Gastrocnemius medialis (tissue), 4 donors: ENCODE data around the gene FBXL19. TPM values are rescaled to one million over a fixed set of nuclear protein-coding genes. Genes with fewer than 3 reads are reported as not detected.

ENCODE experiments used
- ATAC-seq, 2 donors: fragments of 150-250 bp; one replicate each; pipeline ENCODE4 v1.9.1; 2016
- DNase-seq, 2 donors: peaks; one replicate each; pipeline ENCODE4 v3.0.0-alpha.2; 2019
- H3K27ac ChIP-seq, 4 donors: fragments of 200-600 bp; sonication (generic); 1 replicate in 1 of 4; 2 replicates in 3 of 4; pipeline ENCODE4 v1.5.1; 2016 to 2018; ENCODE audit warnings: mild to moderate bottlenecking in 2 of 4, moderate library complexity in 1 of 4
- H3K27me3 ChIP-seq, 3 donors: fragments of 200-600 bp; sonication (generic) in 2 of 3; 1 replicate in 1 of 3; 2 replicates in 2 of 3; pipeline versions ENCODE4 v1.5.1 to v1.6.0; 2016 to 2019; ENCODE audit warnings: mild to moderate bottlenecking in 1 of 3, moderate library complexity in 1 of 3
- H3K36me3 ChIP-seq, 2 donors: fragments of 200-600 bp; sonication (generic) in 1 of 2; one replicate each; pipeline ENCODE4 v1.5.1; 2017 to 2018
- H3K4me1 ChIP-seq, 2 donors: fragments of 200-600 bp; sonication (generic) in 1 of 2; one replicate each; pipeline ENCODE4 v1.5.1; 2016 to 2017; ENCODE audit warnings: mild to moderate bottlenecking in 2 of 2
- H3K4me3 ChIP-seq, 4 donors: fragments of 200-600 bp; sonication (generic) in 3 of 4; 1 replicate in 1 of 4; 2 replicates in 3 of 4; pipeline ENCODE4 v1.5.1; 2016 to 2019; ENCODE audit warnings: mild to moderate bottlenecking in 2 of 4
- H3K9me3 ChIP-seq, 3 donors: fragments of 200-600 bp; sonication (generic) in 2 of 3; 1 replicate in 1 of 3; 2 replicates in 2 of 3; pipeline ENCODE4 v1.5.1; 2016 to 2019
- POLR2A ChIP-seq, 2 donors: fragments of 450-650 bp; IDR thresholded peaks; one replicate each; pipeline ENCODE4 v1.6.1; 2017; ENCODE audit warnings: antibody characterized with exemption in 2 of 2, mild to moderate bottlenecking in 2 of 2, moderate library complexity in 2 of 2
- in situ Hi-C, 4 donors: fragments of 200-750 bp; cut with MboI; loops; one replicate each; pipeline versions ENCODE4 v1.15.0 to v1.8.0; 2017; ENCODE audit warnings: low sequenced_read_pairs in 4 of 4
- intact Hi-C: fragments of 100-400 bp; cut with DNase I; formaldehyde crosslinking; loops from one replicate; pipeline ENCODE4 v1.15.1; 2023; ENCODE audit warnings: low total_unique reads
- total RNA-seq, 4 donors: library from RNA; depleted of rRNA; stranded (reverse); fragments of >200 nt; gene quantifications; one replicate each; pipeline versions ENCODE4 v1.1.0 to v1.2.3, GENCODE V29; 2016
- TF ChIP-seq, protein P1 (sequence below), 5 experiments: fragments of 450-650 bp in 3 of 5; fragments of 200-600 bp in 2 of 5; sonication (generic) in 2 of 5; IDR thresholded peaks in 4 of 5; conservative IDR thresholded peaks in 1 of 5; 1 replicate in 4 of 5; 2 replicates in 1 of 5; pipeline ENCODE4 v1.5.1; 2016 to 2019; ENCODE audit warnings: antibody characterized with exemption in 5 of 5, mild to moderate bottlenecking in 3 of 5, moderate library complexity in 3 of 5

FBXL19 gene
- total RNA-seq, 4 donors from 2014 or later = 3.4 to 7.9 (median 4.8) TPM

- no peak for ATAC-seq
- Histone ChIP-seq H3K27ac (peak overlapping the region; percentile 86 to 96 (median 87)), H3K27me3 (no peaks in the 10 kb centered on the region), H3K9me3 (no peaks in the 10 kb centered on the region), H3K4me3 (peak overlapping the region; percentile 84 to 97 (median 94)), H3K36me3 (peaks cover 0 to 5% of the 10 kb centered on the region in 2 donors), H3K4me1 (peaks cover 17 to 22% of the 10 kb centered on the region in 2 donors)
- in situ Hi-C loops = no loop called here
- DNase-seq = no peak
- intact Hi-C loops = loop anchor here (1.0 kb wide), 2 partner anchors 18 to 71 kb away; partner anchors contain the start of gene BCL7C
- TF ChIP-seq, protein P1, sequence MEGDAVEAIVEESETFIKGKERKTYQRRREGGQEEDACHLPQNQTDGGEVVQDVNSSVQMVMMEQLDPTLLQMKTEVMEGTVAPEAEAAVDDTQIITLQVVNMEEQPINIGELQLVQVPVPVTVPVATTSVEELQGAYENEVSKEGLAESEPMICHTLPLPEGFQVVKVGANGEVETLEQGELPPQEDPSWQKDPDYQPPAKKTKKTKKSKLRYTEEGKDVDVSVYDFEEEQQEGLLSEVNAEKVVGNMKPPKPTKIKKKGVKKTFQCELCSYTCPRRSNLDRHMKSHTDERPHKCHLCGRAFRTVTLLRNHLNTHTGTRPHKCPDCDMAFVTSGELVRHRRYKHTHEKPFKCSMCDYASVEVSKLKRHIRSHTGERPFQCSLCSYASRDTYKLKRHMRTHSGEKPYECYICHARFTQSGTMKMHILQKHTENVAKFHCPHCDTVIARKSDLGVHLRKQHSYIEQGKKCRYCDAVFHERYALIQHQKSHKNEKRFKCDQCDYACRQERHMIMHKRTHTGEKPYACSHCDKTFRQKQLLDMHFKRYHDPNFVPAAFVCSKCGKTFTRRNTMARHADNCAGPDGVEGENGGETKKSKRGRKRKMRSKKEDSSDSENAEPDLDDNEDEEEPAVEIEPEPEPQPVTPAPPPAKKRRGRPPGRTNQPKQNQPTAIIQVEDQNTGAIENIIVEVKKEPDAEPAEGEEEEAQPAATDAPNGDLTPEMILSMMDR (IDR thresholded peaks at IDR 0.05 in 4 of 5, conservative IDR thresholded peaks at IDR 0.05 in 1 of 5) = no peak
- no peak for TF ChIP-seq POLR2A (IDR thresholded peaks at IDR 0.05)
Observed at GRCh38 chr16:30875871-30876801, 47.2 kb upstream of the FBXL19 start.

- intact Hi-C loops = no loop called here
- peak overlapping the region in 3 of 4 donors; percentile 93 to 97 (median 95) for H3K4me3 ChIP-seq
Observed at GRCh38 chr16:30876867-30877266, 46.5 kb upstream of the FBXL19 start.

DNA sequence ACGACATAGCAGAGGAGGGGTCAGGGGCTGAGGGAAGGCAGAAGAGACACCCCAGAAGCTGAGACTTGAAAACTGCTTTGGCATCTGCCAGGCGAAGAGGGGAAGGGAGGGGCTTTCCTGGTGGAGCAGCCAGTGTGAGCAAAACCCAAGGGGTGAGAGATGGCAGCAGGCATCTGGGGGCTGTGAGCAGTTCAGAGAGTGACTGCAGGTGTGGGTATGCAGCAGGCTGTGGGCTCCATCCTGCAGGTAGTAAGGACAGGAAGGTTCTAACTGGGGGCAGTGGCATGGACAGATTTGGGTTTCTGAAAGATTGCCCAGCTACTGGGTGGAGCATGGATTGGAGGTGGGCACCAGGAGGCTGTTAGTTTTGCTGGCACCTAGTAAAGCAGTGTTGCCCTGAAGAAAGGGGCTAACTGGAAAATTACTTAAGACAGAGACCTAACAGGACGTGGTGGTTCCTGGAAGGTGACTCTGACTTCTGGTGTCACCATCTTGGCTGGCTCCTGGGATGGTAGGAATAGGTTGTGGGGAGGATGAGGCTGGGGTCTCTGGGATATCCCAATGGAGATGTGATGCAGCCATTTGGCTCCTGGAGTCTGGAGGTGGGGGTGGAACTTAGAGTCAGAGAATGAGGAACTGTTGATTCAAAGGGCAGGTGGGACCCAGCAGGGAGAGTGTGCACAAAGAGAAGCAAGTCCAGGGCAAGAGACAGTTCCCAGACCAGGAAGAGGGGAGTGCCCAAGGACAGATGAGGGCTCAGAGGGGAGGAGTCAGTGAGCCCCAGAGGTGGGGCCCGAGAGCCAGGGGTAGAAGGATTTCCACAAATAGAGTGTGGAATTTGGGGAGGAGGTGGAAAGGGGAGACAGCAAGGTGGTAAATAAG, 40.7 kb upstream of the FBXL19 start:
- ATAC-seq = no peak
- in situ Hi-C loops (no loop called here), intact Hi-C loops (no loop called here)
- H3K4me1 ChIP-seq = no peaks in the 10 kb centered on the region
- no peak for DNase-seq
- no peak overlapping the region for H3K4me3 ChIP-seq
- peaks cover 0 to 8% of the 10 kb centered on the region in 2 donors for H3K36me3 ChIP-seq
- no peak overlapping the region for H3K27ac ChIP-seq
- no peak for TF ChIP-seq POLR2A (IDR thresholded peaks at IDR 0.05)
- TF ChIP-seq, protein P1 (IDR thresholded peaks at IDR 0.05 in 4 of 5, conservative IDR thresholded peaks at IDR 0.05 in 1 of 5) = no peak
- H3K27me3 ChIP-seq = no peaks in the 10 kb centered on the region
- no peaks in the 10 kb centered on the region for H3K9me3 ChIP-seq

More at GRCh38 chr16:30876867-30877266, 46.5 kb upstream of the FBXL19 start:
- in situ Hi-C loops = no loop called here
- DNase-seq (no peak), ATAC-seq (no peak)
- Histone ChIP-seq H3K27ac (peak overlapping the region in 3 of 4 donors; percentile 86 to 96 (median 88)), H3K36me3 (peaks cover 0 to 5% of the 10 kb centered on the region in 2 donors), H3K27me3 (no peaks in the 10 kb centered on the region), H3K9me3 (no peaks in the 10 kb centered on the region), H3K4me1 (peaks cover 17 to 22% of the 10 kb centered on the region in 2 donors)
- TF ChIP-seq, protein P1 (IDR thresholded peaks at IDR 0.05 in 4 of 5, conservative IDR thresholded peaks at IDR 0.05 in 1 of 5) = no peak
- no peak for TF ChIP-seq POLR2A (IDR thresholded peaks at IDR 0.05)

DNA sequence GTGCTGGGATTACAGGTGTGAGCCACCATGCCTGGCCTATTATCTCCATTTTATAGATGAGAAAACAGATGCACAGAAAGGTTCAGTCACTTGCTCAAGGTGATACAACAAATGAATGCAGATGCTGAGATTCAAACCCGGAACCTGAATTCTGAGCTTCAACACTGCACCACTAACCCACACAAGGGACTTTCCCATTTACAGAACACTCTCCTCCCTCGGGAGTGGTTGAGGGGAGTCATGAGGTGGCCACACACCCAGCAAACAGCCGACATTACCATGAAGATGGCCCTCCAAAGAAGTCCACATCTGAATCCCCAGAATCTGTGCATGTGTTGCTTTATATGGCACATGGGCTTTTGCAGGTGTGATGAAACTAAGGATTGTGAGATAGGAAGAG, 38.6 kb upstream of the FBXL19 start:
- in situ Hi-C loops (no loop called here), intact Hi-C loops (no loop called here)
- Histone ChIP-seq H3K36me3 (peaks cover 0 to 15% of the 10 kb centered on the region in 2 donors), H3K4me1 (no peaks in the 10 kb centered on the region), H3K4me3 (no peak overlapping the region), H3K27me3 (no peaks in the 10 kb centered on the region), H3K9me3 (no peaks in the 10 kb centered on the region), H3K27ac (no peak overlapping the region)
- TF ChIP-seq, protein P1 (IDR thresholded peaks at IDR 0.05 in 4 of 5, conservative IDR thresholded peaks at IDR 0.05 in 1 of 5) = no peak
- TF ChIP-seq POLR2A (IDR thresholded peaks at IDR 0.05) = no peak
- ATAC-seq = no peak
- DNase-seq = no peak
